Activated naive CD8-positive, alpha-beta T cell treated with anti-CD3 and anti-CD28 coated beads, Interleukin-2, amount 10 ng/mL, durations not matched to agents 7 days and 5 days (primary cell): ENCODE data around the gene DCAF11. TPM values are rescaled to one million over a fixed set of nuclear protein-coding genes. Genes with fewer than 3 reads are reported as not detected.
A peak's percentile ranks its signal among the peaks of the same experiment; 100 is the strongest.

Experiments used
- ATAC-seq: fragments of 150-1000 bp; cut with Tn5 transposase; one replicate; pipeline ENCODE4 v1.10.0; 2021; ENCODE audit warnings: low read depth, moderate library complexity
- POLR2A ChIA-PET: fragments of 350-600 bp; sonication (Branson Sonifier 250); formaldehyde crosslinking; loops from one replicate; lab custom pipeline; 2021; ENCODE audit warnings: antibody characterized with exemption; lab: Charles Lee
- DNase-seq: peaks from one replicate; pipeline ENCODE4 v3.0.0; 2021
- H3K27ac Mint-ChIP-seq: one replicate; pipeline ENCODE4 v1.8.0; 2022; ENCODE audit warnings: mild to moderate bottlenecking, mixed read lengths
- H3K27me3 Mint-ChIP-seq: one replicate; pipeline ENCODE4 v1.8.0; 2022; ENCODE audit warnings: mild to moderate bottlenecking, moderate library complexity, mixed read lengths
- H3K36me3 Mint-ChIP-seq: one replicate; pipeline ENCODE4 v1.8.0; 2021; ENCODE audit warnings: mild to moderate bottlenecking, mixed read lengths
- H3K4me1 Mint-ChIP-seq: one replicate; pipeline ENCODE4 v1.8.0; 2021; ENCODE audit warnings: mixed read lengths
- H3K4me3 Mint-ChIP-seq: one replicate; pipeline ENCODE4 v1.8.0; 2022; ENCODE audit warnings: mild to moderate bottlenecking, moderate library complexity, mixed read lengths
- H3K9me3 Mint-ChIP-seq: one replicate; pipeline ENCODE4 v1.8.0; 2021; ENCODE audit warnings: mixed read lengths
- total RNA-seq, 2 experiments: library from RNA; stranded (reverse); gene quantifications; one replicate each; pipeline ENCODE4 v1.2.3, GENCODE V29; 2021

Gene DCAF11
- total RNA-seq, 2 experiments from 2014 or later: 100 to 105 TPM

- Mint-ChIP-seq H3K36me3 (peaks cover 39% of the 10 kb centered on the region), H3K27ac (no peak overlapping the region), H3K4me1 (peaks cover 14% of the 10 kb centered on the region), H3K4me3 (no peak overlapping the region), H3K9me3 (no peaks in the 10 kb centered on the region), H3K27me3 (no peaks in the 10 kb centered on the region)
- POLR2A ChIA-PET: interaction anchor here (5.8 to 8.3 kb wide), 2 partner anchors 15 to 17 kb away, joined by 29 to 176 read pairs; partner anchors contain the start of genes EMC9 and PSME1
- DNase-seq: no peak
- no peak for ATAC-seq
These were observed 6.6 kb downstream of the DCAF11 start for GRCh38 chr14:24121210-24121609.

DNA sequence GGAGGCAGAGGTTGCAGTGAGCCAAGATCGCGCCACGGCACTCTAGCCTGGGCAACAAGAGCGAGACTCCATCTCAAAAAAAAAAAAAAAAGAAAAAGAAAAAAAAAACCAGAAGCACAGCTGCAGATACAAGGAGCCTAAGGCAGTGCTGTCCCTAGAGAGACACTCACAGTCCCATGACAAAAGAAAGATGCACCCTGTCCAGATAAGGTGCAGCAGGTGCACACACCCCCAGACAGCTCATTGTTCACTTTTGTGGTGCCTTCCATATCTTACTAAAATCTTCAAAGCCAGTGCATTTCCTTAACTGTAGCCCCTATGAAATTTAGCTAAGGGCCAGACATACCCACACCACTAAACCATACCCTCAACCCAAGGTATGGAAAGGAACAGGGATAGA is 7.8 kb downstream of the DCAF11 start:
- peaks cover 32% of the 10 kb centered on the region for H3K36me3 Mint-ChIP-seq
- POLR2A ChIA-PET: interaction anchor here (0.9 to 5.8 kb wide), 3 partner anchors 9 to 19 kb away, joined by 3 to 29 read pairs (median 3); partner anchors contain the start of genes EMC9 and PSME1
- no peak overlapping the region for H3K27ac Mint-ChIP-seq
- H3K4me3 Mint-ChIP-seq: no peak overlapping the region
- no peaks in the 10 kb centered on the region for H3K27me3 Mint-ChIP-seq
- no peak for ATAC-seq
- peaks cover 9% of the 10 kb centered on the region for H3K4me1 Mint-ChIP-seq
- no peak for DNase-seq
- H3K9me3 Mint-ChIP-seq: no peaks in the 10 kb centered on the region

- POLR2A ChIA-PET: interaction anchor here (0.9 to 5.9 kb wide), 4 partner anchors 8 to 19 kb away, joined by 3 to 43 read pairs (median 16); partner anchors contain the start of genes DCAF11, EMC9, NRL and PSME1
- Mint-ChIP-seq H3K27ac (no peak overlapping the region), H3K4me3 (no peak overlapping the region), H3K27me3 (no peaks in the 10 kb centered on the region), H3K9me3 (no peaks in the 10 kb centered on the region), H3K4me1 (peaks cover 11% of the 10 kb centered on the region), H3K36me3 (peaks cover 28% of the 10 kb centered on the region)
- ATAC-seq: no peak
- no peak for DNase-seq
These were observed 8.3 kb downstream of the DCAF11 start for GRCh38 chr14:24122898-24123297.

GRCh38 chr14:24123424-24124417 is 9.1 kb downstream of the DCAF11 start:
- ATAC-seq: no peak
- Mint-ChIP-seq H3K4me3 (no peak overlapping the region), H3K9me3 (no peaks in the 10 kb centered on the region), H3K36me3 (peaks cover 22% of the 10 kb centered on the region), H3K27ac (peak overlapping the region; percentile 19), H3K4me1 (peaks cover 5% of the 10 kb centered on the region), H3K27me3 (no peaks in the 10 kb centered on the region)
- DNase-seq: no peak
- POLR2A ChIA-PET: interaction anchor here (5.8 to 5.9 kb wide), 2 partner anchors 9 to 12 kb away, joined by 29 to 43 read pairs; partner anchors contain the start of genes DCAF11, NRL and PSME1

DNA sequence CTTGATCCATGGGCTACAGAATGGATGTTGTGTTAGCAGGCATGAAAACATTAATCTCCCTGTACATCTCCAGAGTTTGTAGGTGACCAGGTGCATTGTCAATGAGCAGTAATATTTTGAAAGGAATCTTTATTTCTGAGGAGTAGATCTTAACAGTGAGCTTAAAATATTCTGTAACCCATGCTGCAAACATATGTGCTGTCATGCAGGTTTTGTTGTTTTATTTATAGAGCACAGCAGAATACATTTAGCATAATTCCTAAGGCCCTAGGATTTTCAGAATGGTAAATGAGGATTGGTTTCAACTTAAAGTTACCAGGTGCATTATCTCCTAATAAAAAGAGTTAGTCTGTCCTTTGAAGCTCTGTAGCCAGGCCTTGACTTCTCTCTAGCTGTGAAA is 12.4 kb downstream of the DCAF11 start:
- DNase-seq (no peak), ATAC-seq (no peak)
- Mint-ChIP-seq H3K9me3 (no peaks in the 10 kb centered on the region), H3K4me1 (peaks cover 8% of the 10 kb centered on the region), H3K27me3 (no peaks in the 10 kb centered on the region), H3K36me3 (peaks cover 20% of the 10 kb centered on the region), H3K4me3 (no peak overlapping the region), H3K27ac (no peak overlapping the region)
- POLR2A ChIA-PET: interaction anchor here (0.7 to 5.9 kb wide), 7 partner anchors 9 to 34 kb away, joined by 3 to 43 read pairs (median 7); partner anchors contain the start of genes DCAF11, EMC9, IRF9 and NRL

- peaks cover 13% of the 10 kb centered on the region for H3K4me1 Mint-ChIP-seq
- POLR2A ChIA-PET: interaction anchor here (1.2 to 5.9 kb wide), 3 partner anchors 8 to 14 kb away, joined by 3 to 43 read pairs (median 7); partner anchors contain the start of genes DCAF11, EMC9, NRL and PSME1
- no peaks in the 10 kb centered on the region for H3K9me3 Mint-ChIP-seq
- H3K27ac Mint-ChIP-seq: no peak overlapping the region
- no peak overlapping the region for H3K4me3 Mint-ChIP-seq
- H3K27me3 Mint-ChIP-seq: no peaks in the 10 kb centered on the region
- H3K36me3 Mint-ChIP-seq: peaks cover 14% of the 10 kb centered on the region
- DNase-seq: no peak
- no peak for ATAC-seq
These were observed 13.1 kb downstream of the DCAF11 start for GRCh38 chr14:24127673-24128072.

- DNase-seq: no peak
- no peak overlapping the region for H3K4me3 Mint-ChIP-seq
- H3K9me3 Mint-ChIP-seq: no peaks in the 10 kb centered on the region
- H3K36me3 Mint-ChIP-seq: peaks cover 10% of the 10 kb centered on the region
- H3K27me3 Mint-ChIP-seq: no peaks in the 10 kb centered on the region
- peaks cover 18% of the 10 kb centered on the region for H3K4me1 Mint-ChIP-seq
- POLR2A ChIA-PET: interaction anchor here (1.3 to 5.6 kb wide), 2 partner anchors 12 to 13 kb away, joined by 4 to 51 read pairs; partner anchors contain the start of genes DCAF11, EMC9 and NRL
- ATAC-seq: no peak
- no peak overlapping the region for H3K27ac Mint-ChIP-seq
These were observed 14.9 kb downstream of the DCAF11 start for GRCh38 chr14:24129410-24129998.

DNA sequence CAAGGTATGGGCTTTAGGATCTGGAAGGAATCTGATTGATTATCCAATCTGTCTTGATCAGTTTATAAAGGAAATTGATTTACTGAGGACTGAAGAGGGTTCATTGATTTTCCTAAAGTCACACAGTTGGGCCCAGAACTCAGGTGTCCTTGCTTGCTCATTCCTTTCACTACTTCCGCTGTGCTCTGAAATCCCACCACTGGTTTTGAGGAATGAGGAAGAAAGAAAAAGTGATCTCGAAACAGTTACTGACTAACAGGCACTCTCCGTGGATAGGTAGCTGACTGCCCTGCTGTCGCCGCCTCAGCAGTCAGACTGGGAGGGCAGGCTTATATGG is 15.8 kb downstream of the DCAF11 start, which contains the start of gene FITM1:
Gene FITM1, plus strand, starts transcription at position 280 of the 337 bp plus-strand sequence. CDS start 905 bp downstream, outside the sequence.
- Mint-ChIP-seq H3K27ac (peak within 1 kb of the TSS; percentile 38), H3K4me3 (no peak within 1 kb of the TSS), H3K36me3 (peaks cover 8% of the 10 kb centered on the region), H3K9me3 (no peaks in the 10 kb centered on the region), H3K4me1 (peaks cover 23% of the 10 kb centered on the region), H3K27me3 (no peaks in the 10 kb centered on the region)
- ATAC-seq (no peak), DNase-seq (no peak)
- POLR2A ChIA-PET: interaction anchor here (1.2 to 5.6 kb wide), 2 partner anchors 14 to 34 kb away, joined by 3 to 51 read pairs; partner anchors contain the start of genes DCAF11 and NRL

GRCh38 chr14:24130717-24131548 is 16.4 kb downstream of the DCAF11 start:
- Mint-ChIP-seq H3K36me3 (peaks cover 8% of the 10 kb centered on the region), H3K4me3 (no peak overlapping the region), H3K4me1 (peaks cover 25% of the 10 kb centered on the region), H3K27me3 (no peaks in the 10 kb centered on the region), H3K9me3 (no peaks in the 10 kb centered on the region), H3K27ac (peak overlapping the region; percentile 38)
- POLR2A ChIA-PET: interaction anchor here (1.2 to 5.6 kb wide), 5 partner anchors 9 to 33 kb away, joined by 3 to 51 read pairs (median 9); partner anchors contain the start of genes DCAF11, IRF9, NRL and PSME2
- DNase-seq (no peak), ATAC-seq (no peak)

GRCh38 chr14:24131549-24131966 is 17.0 kb downstream of the DCAF11 start:
- DNase-seq (no peak), ATAC-seq (no peak)
- POLR2A ChIA-PET: interaction anchor here (1.0 to 5.6 kb wide), 6 partner anchors 9 to 81 kb away, joined by 3 to 51 read pairs (median 6); partner anchors contain the start of genes CHMP4A, DCAF11, IRF9 and NRL
- peak overlapping the region; percentile 88 for H3K27ac Mint-ChIP-seq
- peaks cover 25% of the 10 kb centered on the region for H3K4me1 Mint-ChIP-seq
- H3K36me3 Mint-ChIP-seq: peaks cover 9% of the 10 kb centered on the region
- no peaks in the 10 kb centered on the region for H3K9me3 Mint-ChIP-seq
- H3K4me3 Mint-ChIP-seq: no peak overlapping the region
- H3K27me3 Mint-ChIP-seq: no peaks in the 10 kb centered on the region

GRCh38 chr14:24132061-24132685 is 17.6 kb downstream of the DCAF11 start:
- peaks cover 15% of the 10 kb centered on the region for H3K36me3 Mint-ChIP-seq
- DNase-seq: peak; percentile 43
- peak overlapping the region; percentile 88 for H3K27ac Mint-ChIP-seq
- POLR2A ChIA-PET: interaction anchor here (1.0 to 5.6 kb wide), 7 partner anchors 9 to 81 kb away, joined by 3 to 51 read pairs (median 9); partner anchors contain the start of genes CHMP4A, DCAF11, EMC9 and IRF9
- H3K27me3 Mint-ChIP-seq: no peaks in the 10 kb centered on the region
- peaks cover 31% of the 10 kb centered on the region for H3K4me1 Mint-ChIP-seq
- peak overlapping the region; percentile 33 for H3K4me3 Mint-ChIP-seq
- no peak for ATAC-seq
- H3K9me3 Mint-ChIP-seq: no peaks in the 10 kb centered on the region
